Endodermal cell (in vitro differentiated cells): ENCODE measurements around the gene MYDGF. TPM values are rescaled to one million over a fixed set of nuclear protein-coding genes. Genes with fewer than 3 reads are reported as not detected.

Source experiments
- DNase-seq: peaks from one replicate; pipeline ENCODE4 v3.0.0-alpha.2; 2017
- H3K27ac ChIP-seq: 2 replicates; pipeline ENCODE4 v1.5.1; 2013; ENCODE audit warnings: mild to moderate bottlenecking, low read depth, low read length, moderate library complexity
- H3K27me3 ChIP-seq: 2 replicates; pipeline ENCODE4 v1.6.1; 2013; ENCODE audit warnings: mild to moderate bottlenecking, low read length, moderate library complexity; ENCODE audit not compliant: insufficient read depth, control insufficient read depth, poor library complexity, severe bottlenecking
- H3K36me3 ChIP-seq: 2 replicates; pipeline ENCODE4 v1.7.0; 2013; ENCODE audit warnings: mild to moderate bottlenecking, low read length, moderate library complexity; ENCODE audit not compliant: control insufficient read depth, insufficient read depth
- H3K4me1 ChIP-seq: one replicate; pipeline ENCODE4 v1.7.0; 2013; ENCODE audit warnings: low read length; ENCODE audit not compliant: control insufficient read depth, insufficient read depth
- H3K4me3 ChIP-seq: 2 replicates; pipeline ENCODE4 v1.5.1; 2013; ENCODE audit warnings: mild to moderate bottlenecking, low read length, moderate library complexity
- H3K9ac ChIP-seq: 2 replicates; pipeline ENCODE4 v1.6.1; 2013; ENCODE audit warnings: mild to moderate bottlenecking, low read length, moderate library complexity; ENCODE audit not compliant: poor library complexity, severe bottlenecking; ENCODE audit errors: extremely low read depth
- H3K9me3 ChIP-seq: 2 replicates; pipeline ENCODE4 v1.6.1; 2013; ENCODE audit warnings: mild to moderate bottlenecking, low read length, moderate library complexity; ENCODE audit not compliant: control insufficient read depth
- H3K27ac Mint-ChIP-seq: 2 replicates; pipeline ENCODE4 v1.8.0; 2020; ENCODE audit warnings: mixed read lengths
- H3K27me3 Mint-ChIP-seq: 2 replicates; pipeline ENCODE4 v1.8.0; 2021; ENCODE audit warnings: mild to moderate bottlenecking, mixed read lengths; ENCODE audit not compliant: insufficient read depth
- H3K36me3 Mint-ChIP-seq: 2 replicates; pipeline ENCODE4 v1.8.0; 2020; ENCODE audit warnings: low read depth, mixed read lengths
- H3K4me1 Mint-ChIP-seq: 2 replicates; pipeline ENCODE4 v1.8.0; 2020; ENCODE audit warnings: mixed read lengths
- H3K4me3 Mint-ChIP-seq: 2 replicates; pipeline ENCODE4 v1.8.0; 2020; ENCODE audit warnings: mild to moderate bottlenecking, moderate library complexity, mixed read lengths
- H3K9me3 Mint-ChIP-seq: 2 replicates; pipeline ENCODE4 v1.8.0; 2020; ENCODE audit warnings: mild to moderate bottlenecking, mixed read lengths
- CTCF ChIP-seq: fragments of 200-600 bp; sonication (generic); conservative IDR thresholded peaks from 2 replicates; pipeline ENCODE4 v1.5.0; 2021; ENCODE audit warnings: antibody characterized with exemption, mild to moderate bottlenecking
- WGBS, 2 experiments: methylation state at CpG; one replicate each; pipeline versions ENCODE4 v1.1.5 to v1.1.7; 2013; ENCODE audit warnings: missing lambda C conversion rate in 2 of 2, mixed read lengths in 1 of 2; ENCODE audit not compliant: insufficient coverage in 1 of 2, insufficient read length in 1 of 2; 5-methylcytosine and 5-hydroxymethylcytosine counted together
- total RNA-seq, 2 donors: library from RNA; stranded (reverse); fragmentation: NEBNext Ultra II Directional in 1 of 2; extraction: Animal tissue kit (Norgen Biotek cat#: 25700) in 1 of 2; gene quantifications; 2 replicates in 1 of 2; 3 replicates in 1 of 2; pipeline ENCODE4 v1.2.1, GENCODE V29; 2021

MYDGF gene
- total RNA-seq, 2 donors from 2014 or later = 58.7 to 64.0 TPM

GRCh38 chr19:4707956-4708650 lies 38.0 kb upstream of the MYDGF start:
- Histone ChIP-seq H3K9ac (no peak overlapping the region), H3K4me3 (no peak overlapping the region), H3K36me3 (peaks cover 47% of the 10 kb centered on the region), H3K9me3 (no peaks in the 10 kb centered on the region), H3K27ac (no peak overlapping the region), H3K4me1 (no peaks in the 10 kb centered on the region), H3K27me3 (no peaks in the 10 kb centered on the region)
- H3K4me3 Mint-ChIP-seq = no peak overlapping the region
- 96 to 100% methylated on average over 5 to 10 of the region's 10 CpGs for whole genome bisulfite sequencing, 2 experiments
- H3K9me3 Mint-ChIP-seq = no peaks in the 10 kb centered on the region
- peaks cover 64% of the 10 kb centered on the region for H3K36me3 Mint-ChIP-seq
- no peak for TF ChIP-seq CTCF
- peak overlapping the region; percentile 61 for H3K27ac Mint-ChIP-seq
- H3K4me1 Mint-ChIP-seq = peaks cover 3% of the 10 kb centered on the region
- no peaks in the 10 kb centered on the region for H3K27me3 Mint-ChIP-seq
- DNase-seq = no peak

GRCh38 chr19:4707322-4707721 lies 37.2 kb upstream of the MYDGF start:
- no peak overlapping the region for H3K9ac ChIP-seq
- H3K9me3 Mint-ChIP-seq = no peaks in the 10 kb centered on the region
- H3K27ac ChIP-seq = no peak overlapping the region
- H3K36me3 ChIP-seq = peaks cover 45% of the 10 kb centered on the region
- H3K4me3 ChIP-seq = no peak overlapping the region
- no peak for TF ChIP-seq CTCF
- H3K36me3 Mint-ChIP-seq = peaks cover 62% of the 10 kb centered on the region
- no peak for DNase-seq
- H3K27me3 ChIP-seq = no peaks in the 10 kb centered on the region
- H3K27me3 Mint-ChIP-seq = no peaks in the 10 kb centered on the region
- H3K9me3 ChIP-seq = no peaks in the 10 kb centered on the region
- no peaks in the 10 kb centered on the region for H3K4me1 ChIP-seq
- H3K4me3 Mint-ChIP-seq = no peak overlapping the region
- H3K27ac Mint-ChIP-seq = peak overlapping the region; percentile 19
- peaks cover 3% of the 10 kb centered on the region for H3K4me1 Mint-ChIP-seq
- WGBS, 2 experiments = 92 to 100% methylated on average over 3 to 12 of the region's 12 CpGs

GRCh38 chr19:4705413-4706131 lies 35.4 kb upstream of the MYDGF start:
- Histone ChIP-seq H3K9ac (no peak overlapping the region), H3K9me3 (no peaks in the 10 kb centered on the region), H3K27me3 (no peaks in the 10 kb centered on the region), H3K4me1 (no peaks in the 10 kb centered on the region), H3K4me3 (no peak overlapping the region), H3K27ac (no peak overlapping the region), H3K36me3 (peaks cover 50% of the 10 kb centered on the region)
- Mint-ChIP-seq H3K27me3 (no peaks in the 10 kb centered on the region), H3K27ac (peak overlapping the region; percentile 7), H3K36me3 (peaks cover 63% of the 10 kb centered on the region), H3K4me1 (peaks cover 3% of the 10 kb centered on the region), H3K4me3 (no peak overlapping the region), H3K9me3 (no peaks in the 10 kb centered on the region)
- DNase-seq = no peak
- no peak for TF ChIP-seq CTCF
- WGBS, 2 experiments = 94% methylated on average over 14 to 19 of the region's 19 CpGs
